GM19351 (cell line): Measurements from ENCODE around the gene HADH.
"Not testable (repeated sequence)": the region's sequence is repeated elsewhere in the genome, so short reads cannot be mapped to it uniquely, and the experiment has no call there.

Experiments
- ATAC-seq: cut with Tn5 transposase; IDR thresholded peaks from one replicate; pipeline ENCODE4 v1.9.1; 2021; ENCODE audit warnings: mild to moderate bottlenecking, moderate library complexity; ENCODE audit not compliant: unreplicated experiment

The HADH gene

GRCh38 chr4:108029731-108030130 lies 40.0 kb downstream of the HADH start:
- ATAC-seq, result no peak

GRCh38 chr4:108030332-108030731 lies 40.6 kb downstream of the HADH start:
- peak; percentile 98 for ATAC-seq

DNA sequence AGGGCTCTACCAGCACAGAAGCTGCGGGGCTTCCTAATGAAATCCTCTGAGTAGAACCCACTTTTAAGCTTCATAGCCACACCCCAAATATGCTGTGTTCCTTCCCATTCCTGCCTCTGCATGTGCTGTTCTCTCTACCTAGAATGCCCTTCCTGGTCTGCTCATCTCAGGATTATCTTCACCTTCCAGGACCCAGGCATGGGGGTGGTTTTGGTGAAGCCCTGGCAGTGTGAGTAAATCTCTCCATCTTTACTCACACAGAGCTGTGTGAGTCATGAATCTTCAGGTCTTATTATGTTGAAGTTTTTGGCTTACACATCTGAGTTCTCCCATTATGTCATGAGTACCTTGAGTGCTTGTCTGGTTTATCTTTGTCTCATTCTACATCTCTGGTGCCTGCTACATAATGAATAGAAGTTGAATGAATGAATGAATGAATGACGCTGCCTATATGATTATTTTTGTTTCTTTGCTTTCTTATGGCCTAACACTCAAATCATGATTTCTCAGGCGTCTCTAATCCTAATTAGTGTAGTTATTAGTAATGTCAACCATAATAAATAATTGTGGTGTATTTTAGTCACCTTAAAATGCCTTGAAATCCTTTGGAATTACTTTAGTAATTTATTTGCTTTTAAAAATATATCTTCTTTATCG lies 41.9 kb downstream of the HADH start:
- ATAC-seq, result no peak

GRCh38 chr4:108033348-108033747 lies 43.7 kb downstream of the HADH start:
- no peak for ATAC-seq

- no peak for ATAC-seq
These were observed 44.9 kb downstream of the HADH start for GRCh38 chr4:108034565-108034964.

- peak; percentile 30 for ATAC-seq
These were observed 46.0 kb downstream of the HADH start for GRCh38 chr4:108035691-108036090.

GRCh38 chr4:108036213-108036612 lies 46.5 kb downstream of the HADH start:
- peak; percentile 95 for ATAC-seq

GRCh38 chr4:108037884-108038283 lies 48.2 kb downstream of the HADH start:
- no peak for ATAC-seq

DNA sequence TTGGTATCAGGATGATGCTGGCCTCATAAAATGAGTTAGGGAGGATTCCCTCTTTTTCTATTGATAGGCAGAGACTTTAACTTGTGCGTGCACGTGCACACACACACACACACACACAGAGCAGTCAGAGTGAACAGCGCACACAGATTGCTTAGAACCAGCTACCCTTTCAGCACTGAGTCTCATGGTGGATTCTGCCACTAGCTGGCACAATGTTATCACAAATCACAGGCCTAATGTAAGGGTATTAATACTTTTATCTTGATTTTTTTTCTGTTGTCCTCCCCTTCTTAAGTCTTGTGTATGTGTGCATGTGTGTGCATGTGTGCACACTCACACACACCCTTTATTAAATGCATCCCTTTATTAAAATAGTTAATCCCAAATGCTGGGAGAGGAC lies 53.2 kb downstream of the HADH start:
- ATAC-seq, result no peak

DNA sequence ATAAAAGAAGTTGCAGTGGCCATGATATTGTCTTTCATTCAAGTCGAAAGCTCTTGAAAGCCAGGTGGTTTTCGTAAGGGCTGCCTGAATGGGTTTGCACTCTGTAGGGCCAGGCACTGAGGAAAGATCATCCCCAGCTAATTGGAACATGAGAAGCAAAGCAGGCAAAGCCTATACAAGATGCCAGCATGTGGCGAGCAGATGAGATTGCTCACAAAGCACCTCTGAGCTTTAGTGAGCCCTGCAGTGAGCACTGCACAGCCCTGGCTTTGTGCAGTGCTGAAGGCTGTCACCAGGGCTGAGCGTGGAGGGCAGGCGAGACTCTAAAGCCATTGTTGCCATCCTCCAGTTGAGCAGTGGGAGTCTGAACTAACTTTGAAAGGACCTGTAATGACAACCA lies 53.8 kb downstream of the HADH start:
- ATAC-seq, result no peak

GRCh38 chr4:108044951-108045686 lies 55.4 kb downstream of the HADH start:
- no peak for ATAC-seq

- ATAC-seq, result no peak
These were observed 56.0 kb downstream of the HADH start for GRCh38 chr4:108045687-108046024.

GRCh38 chr4:108047199-108047598 lies 57.5 kb downstream of the HADH start:
- ATAC-seq, result no peak

DNA sequence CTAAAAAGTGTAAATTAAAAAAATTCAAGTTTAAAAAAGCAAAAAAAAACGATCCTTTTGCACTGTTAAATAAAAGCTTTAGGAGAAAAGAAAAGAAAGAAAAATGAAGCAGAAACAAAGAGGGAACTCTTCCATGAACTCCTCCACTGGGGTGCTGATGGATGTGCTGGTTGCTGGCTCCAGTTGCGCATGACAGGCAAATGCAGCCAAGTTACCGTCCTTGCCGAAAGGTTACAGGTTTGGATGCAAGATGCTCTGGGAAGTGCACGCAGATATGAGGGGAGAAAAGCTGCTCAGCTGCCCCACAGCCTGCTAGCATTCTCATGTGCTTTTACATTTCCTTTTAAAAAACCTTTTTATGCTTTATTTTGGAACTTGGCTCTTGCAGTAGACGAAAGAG lies 58.5 kb downstream of the HADH start:
- no peak for ATAC-seq

DNA sequence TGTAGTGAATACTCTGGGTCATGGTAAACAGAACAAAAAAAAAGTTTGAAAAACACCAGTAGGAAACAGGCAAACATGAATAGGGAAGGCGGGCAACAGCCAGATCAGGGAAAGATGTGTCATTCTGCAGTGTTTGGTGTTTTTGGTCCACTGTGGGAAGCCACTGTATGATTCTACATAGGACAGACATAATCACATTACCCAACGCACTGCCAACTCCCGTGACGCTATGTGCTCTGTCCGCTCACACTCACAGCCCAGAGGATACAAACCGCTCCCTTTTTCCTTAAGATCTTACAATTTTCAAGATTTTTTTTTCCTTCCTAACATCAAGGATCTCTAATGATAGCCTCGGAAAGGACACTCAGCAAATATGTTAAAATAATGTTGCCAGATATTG lies 59.3 kb downstream of the HADH start:
- no peak for ATAC-seq

GRCh38 chr4:108049406-108049805 lies 59.7 kb downstream of the HADH start:
- ATAC-seq, result no peak

GRCh38 chr4:108050166-108051111 lies 60.8 kb downstream of the HADH start:
- ATAC-seq, result not testable (repeated sequence)

DNA sequence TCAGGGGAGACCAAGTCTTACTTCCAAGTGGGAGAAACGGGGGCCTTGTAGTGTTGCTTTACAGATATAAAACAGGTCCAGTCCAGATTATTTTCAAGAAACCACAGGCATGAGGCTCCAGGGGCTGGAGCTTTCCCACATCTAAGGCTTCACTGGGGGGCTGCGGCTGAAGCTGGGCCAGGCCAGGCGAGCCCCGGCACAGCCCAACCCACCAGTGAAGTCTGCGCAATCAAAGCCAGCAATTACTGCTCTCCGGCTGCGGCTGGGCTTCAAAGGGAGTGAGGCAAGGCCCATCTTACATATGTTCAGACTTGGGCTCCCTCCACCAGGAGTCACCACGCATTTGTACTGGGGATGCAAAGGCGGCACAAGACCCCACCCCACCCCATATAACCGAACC lies 61.7 kb downstream of the HADH start:
- no peak for ATAC-seq

- no peak for ATAC-seq
These were observed 63.0 kb downstream of the HADH start for GRCh38 chr4:108052558-108053120.

GRCh38 chr4:108053251-108053711 lies 63.6 kb downstream of the HADH start:
- ATAC-seq, result peak; percentile 68

- ATAC-seq, result no peak
These were observed 64.4 kb downstream of the HADH start for GRCh38 chr4:108054025-108054638.
